Ramos (cell line): ENCODE data around the gene EXOC3.
"Not testable (repeated sequence)": the region's sequence is repeated elsewhere in the genome, so short reads cannot be mapped to it uniquely, and the experiment has no call there.

ENCODE experiments used
- in situ Hi-C: fragments of 300-500 bp; cut with MboI; formaldehyde crosslinking; loops from one replicate; pipeline ENCODE4 v1.14.3; 2022; ENCODE audit warnings: low sequenced_read_pairs; ENCODE audit not compliant: unreplicated experiment

The EXOC3 gene

GRCh38 chr5:469752-470483 lies 26.9 kb downstream of the EXOC3 start:
- in situ Hi-C loops, result no loop called here

DNA sequence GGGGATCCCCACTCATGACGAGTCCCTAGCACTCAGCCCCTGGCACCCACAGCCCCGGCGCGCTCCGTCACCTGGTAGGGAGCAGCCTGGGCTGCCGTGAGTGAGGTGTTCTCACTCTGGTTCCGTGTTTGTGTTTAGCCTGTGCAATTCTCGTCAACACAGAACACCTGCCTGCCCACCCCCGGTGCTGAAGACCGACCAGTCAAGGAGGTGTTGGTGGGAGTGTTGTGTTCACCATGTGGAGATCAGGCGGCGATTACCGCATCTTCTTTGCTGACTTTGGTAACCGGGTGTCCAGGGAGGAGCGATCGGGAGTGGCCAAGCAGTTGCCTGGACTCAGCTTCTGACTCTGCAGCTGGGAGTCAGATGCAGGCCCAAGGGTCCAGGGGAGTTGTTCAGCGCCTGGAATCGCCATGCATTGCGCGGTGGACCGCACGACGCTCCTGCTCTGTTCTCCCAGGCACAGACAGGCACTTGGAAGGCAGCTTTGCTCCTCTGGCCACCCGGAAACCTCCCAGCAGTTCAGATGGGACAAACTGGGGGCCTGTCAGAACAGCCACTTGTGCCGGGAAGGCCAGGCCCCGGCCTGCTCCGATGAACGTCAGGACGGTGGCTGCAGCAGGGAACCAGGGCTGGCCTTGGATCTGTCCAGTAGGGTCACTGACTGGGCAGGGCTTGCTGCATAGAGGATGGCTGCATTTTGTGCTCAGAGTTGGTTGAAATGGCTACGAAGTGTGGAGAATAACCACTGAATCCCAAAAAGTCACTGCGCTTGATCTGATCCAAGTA lies 28.2 kb downstream of the EXOC3 start:
- in situ Hi-C loops, result no loop called here

- in situ Hi-C loops, result no loop called here
Observed at GRCh38 chr5:471750-472058, 28.7 kb downstream of the EXOC3 start.

DNA sequence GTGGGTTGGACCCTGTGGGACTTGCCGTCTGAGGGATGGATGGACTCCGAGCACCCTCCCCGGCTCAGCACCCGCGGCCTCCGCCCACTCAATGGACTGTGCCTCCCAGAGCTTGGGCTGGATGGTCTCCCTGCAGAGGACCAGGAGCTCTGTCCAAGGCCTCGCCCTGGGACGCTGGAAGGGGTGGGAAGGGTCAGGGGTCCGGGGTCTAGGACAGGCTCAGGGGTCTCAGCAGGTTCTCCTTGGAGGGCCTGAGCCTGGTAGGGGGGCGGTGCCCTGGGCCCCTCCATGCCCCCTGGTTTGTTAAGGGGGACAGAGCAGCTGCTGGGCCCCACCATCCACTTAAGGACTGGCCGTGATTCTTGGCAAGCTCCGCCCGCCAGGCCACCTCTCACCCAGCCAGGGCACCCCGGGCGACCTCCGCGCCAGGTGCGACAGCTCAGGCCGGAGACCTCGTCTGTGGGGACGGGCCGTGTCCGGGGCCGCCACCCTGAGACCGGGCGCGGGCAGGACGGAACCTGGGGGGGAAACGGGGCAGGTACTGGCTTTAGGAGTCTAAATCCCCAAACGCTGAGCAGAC lies 29.2 kb downstream of the EXOC3 start:
- in situ Hi-C loops, result no loop called here

- in situ Hi-C loops, result no loop called here
Observed at GRCh38 chr5:472656-473550, 29.9 kb downstream of the EXOC3 start.

DNA sequence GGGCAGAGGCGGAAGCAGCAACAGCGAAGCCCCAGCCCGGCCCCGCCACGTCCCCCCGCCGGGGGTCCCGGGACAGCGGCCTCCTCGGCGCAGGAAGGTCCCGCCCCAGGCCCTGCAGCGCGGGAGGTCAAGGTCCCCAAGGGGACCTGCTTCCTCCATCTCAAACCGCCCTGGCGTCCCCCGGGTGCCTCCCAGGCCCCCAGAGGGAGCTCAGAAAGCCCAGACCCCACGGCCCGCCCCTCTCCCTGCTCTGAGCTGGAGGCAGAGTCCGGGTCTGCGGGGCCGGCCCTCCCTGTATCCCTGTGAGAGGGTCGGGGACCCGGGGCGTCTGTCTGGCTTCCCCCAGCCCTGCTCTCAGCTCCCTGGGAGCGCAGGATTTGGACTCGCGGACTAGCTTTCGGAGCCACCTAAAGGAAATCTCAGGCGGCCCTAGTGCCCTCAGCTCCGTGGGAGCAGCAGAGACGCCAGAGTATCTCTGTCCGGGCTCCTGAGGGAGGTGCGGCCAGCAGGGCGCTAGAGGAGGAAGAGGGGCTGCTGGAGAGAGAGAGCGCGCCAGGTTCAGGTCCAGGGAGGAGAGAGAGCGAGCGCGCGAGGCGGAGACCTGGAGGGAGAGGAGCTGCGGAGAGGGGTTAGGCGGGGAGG lies 30.7 kb downstream of the EXOC3 start:
- in situ Hi-C loops, result no loop called here

- in situ Hi-C loops, result not testable (repeated sequence)
Observed at GRCh38 chr5:474232-474839, 31.4 kb downstream of the EXOC3 start.

- in situ Hi-C loops, result no loop called here
Observed at GRCh38 chr5:474840-475661, 32.1 kb downstream of the EXOC3 start.

- in situ Hi-C loops, result no loop called here
Observed at GRCh38 chr5:475704-476101, 32.7 kb downstream of the EXOC3 start.

DNA sequence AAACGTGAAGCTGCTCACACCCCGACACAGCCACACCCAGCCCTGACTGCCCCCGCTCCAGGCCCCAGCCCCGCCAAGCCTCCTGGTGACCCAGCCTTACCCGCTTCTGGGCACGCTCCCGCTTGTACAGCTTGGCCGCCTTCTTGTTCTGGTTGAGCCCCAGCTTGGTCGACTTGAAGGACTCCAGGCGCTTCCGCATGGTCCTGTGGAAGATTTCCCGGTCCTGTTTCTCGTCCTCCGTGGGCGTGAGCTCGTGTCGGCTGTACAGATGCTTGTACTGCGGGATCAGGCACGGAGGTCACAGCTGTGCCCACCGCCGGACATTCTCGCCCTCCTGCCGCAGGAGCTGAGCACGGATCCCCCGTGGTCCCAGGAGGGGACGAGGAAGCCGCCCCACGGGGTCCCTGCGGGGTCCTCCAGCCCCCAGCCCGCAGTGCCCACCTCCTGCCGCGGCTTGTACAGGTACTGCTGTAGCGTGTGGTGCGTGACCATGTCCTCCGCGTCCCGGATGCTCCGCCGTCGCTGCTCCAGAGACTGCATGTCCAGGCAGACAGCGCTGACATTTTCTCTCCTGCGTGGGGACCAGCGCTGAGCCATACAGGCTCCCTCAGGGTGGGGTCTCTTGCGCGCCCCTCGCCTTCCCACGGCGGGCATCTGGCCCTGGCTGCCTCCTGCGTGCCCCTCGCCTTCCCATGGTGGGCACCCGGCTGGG lies 33.3 kb downstream of the EXOC3 start:
- in situ Hi-C loops, result no loop called here

- in situ Hi-C loops, result no loop called here
Observed at GRCh38 chr5:476814-477175, 33.8 kb downstream of the EXOC3 start.

GRCh38 chr5:477247-477646 lies 34.3 kb downstream of the EXOC3 start:
- in situ Hi-C loops, result no loop called here

- in situ Hi-C loops, result no loop called here
Observed at GRCh38 chr5:477871-478270, 34.9 kb downstream of the EXOC3 start.

DNA sequence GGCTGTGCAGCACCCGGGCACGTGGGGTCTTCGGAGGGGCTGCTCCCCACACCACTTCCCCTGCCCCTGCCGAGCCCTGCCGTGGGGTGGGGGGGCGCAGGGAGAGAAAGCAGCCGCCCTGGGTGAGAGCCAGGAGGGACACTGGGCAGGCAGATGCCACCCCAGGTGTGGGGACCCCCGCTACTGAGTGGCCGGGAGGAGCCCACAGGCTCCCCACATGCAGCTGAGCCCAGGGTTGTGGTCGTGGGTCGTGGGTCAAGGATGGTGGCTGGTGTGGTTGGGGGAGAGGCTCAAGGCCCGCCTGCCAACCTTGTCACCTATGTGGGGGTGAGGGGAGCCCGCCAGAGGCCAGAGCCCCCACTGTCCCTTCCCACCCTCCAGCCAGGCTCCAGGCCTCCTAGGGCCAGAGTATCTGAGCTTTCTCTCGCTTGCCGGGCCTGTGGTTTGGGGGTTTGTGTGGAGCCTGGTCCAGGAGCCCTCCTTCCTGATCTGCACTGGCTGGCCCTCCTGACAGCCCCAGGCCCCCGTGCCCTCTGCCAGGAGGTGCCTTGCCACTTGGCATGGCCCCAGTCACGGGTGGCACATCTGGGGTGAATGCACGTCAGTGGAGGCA lies 35.5 kb downstream of the EXOC3 start:
- in situ Hi-C loops, result no loop called here

- in situ Hi-C loops, result no loop called here
Observed at GRCh38 chr5:478982-479535, 36.1 kb downstream of the EXOC3 start.

DNA sequence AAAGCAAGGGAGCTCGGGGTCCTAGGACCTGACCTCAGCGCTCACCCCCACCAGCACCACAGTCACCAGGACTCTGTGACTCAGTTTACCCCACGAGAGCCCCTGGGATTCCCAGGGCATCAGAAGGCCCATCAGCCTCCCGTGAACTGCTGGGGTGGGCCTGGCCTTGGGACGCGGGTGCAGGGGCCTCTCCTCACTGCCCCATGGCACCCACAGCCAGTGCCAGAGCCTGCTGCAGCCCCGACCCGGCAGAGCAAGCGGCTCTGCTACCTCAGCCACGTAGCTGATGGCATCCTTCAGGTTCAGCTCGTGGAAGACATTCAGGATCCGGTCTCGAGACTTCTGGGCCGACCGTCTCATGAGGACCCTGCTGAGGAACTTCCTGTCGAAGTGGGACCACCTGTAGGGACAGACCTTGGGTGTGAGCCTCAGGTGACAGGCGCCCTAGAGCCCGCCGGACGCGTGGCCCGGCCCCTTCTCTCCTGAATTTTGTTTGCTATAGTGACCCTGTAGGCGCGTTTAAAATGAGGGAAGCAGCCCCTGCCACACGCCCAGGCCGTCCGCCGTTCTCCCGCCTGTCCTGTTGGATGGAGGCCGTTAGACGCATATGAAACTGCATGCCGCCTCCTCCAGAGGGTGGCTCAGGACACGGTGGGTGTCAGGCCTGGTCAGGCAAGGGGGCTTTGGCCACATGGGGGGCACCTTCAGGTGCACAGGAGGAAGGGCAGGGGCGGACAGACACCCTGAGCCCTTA lies 36.8 kb downstream of the EXOC3 start:
- in situ Hi-C loops, result no loop called here

- in situ Hi-C loops, result no loop called here
Observed at GRCh38 chr5:481347-481746, 38.4 kb downstream of the EXOC3 start.
